Prostate gland (tissue), 2 donors: ENCODE measurements around the gene CACNG7.

Source experiments
- CTCF ChIP-seq, 4 experiments: fragments of 200-600 bp in 2 of 4; fragments of 450-650 bp in 2 of 4; sonication (generic) in 2 of 4; IDR thresholded peaks; 1 replicate in 3 of 4; 2 replicates in 1 of 4; pipeline ENCODE4 v1.5.1; 2016 to 2019; ENCODE audit warnings: antibody characterized with exemption in 4 of 4, mild to moderate bottlenecking in 2 of 4, moderate library complexity in 2 of 4
- POLR2AphosphoS5 ChIP-seq: sonication (generic); formaldehyde crosslinking; IDR thresholded peaks from one replicate; pipeline ENCODE4 v1.6.1; 2017; ENCODE audit warnings: antibody characterized with exemption

- TF ChIP-seq CTCF (IDR thresholded peaks at IDR 0.05), result no peak
- no peak for TF ChIP-seq POLR2AphosphoS5
Observed at GRCh38 chr19:53883231-53883661, 25.8 kb upstream of the CACNG7 start.
